GM12891 (cell line): Measurements from ENCODE around the gene LUC7L2.

Experiments used
- DNase-seq: peaks from one replicate; pipeline ENCODE4 v3.0.0; 2011; ENCODE audit warnings: low spot score; ENCODE audit not compliant: insufficient read length
- FAIRE-seq: peaks from 2 replicates; lab custom pipeline; 2011; peaks lifted over from hg19 to GRCh38; lab: Jason Lieb, UNC
- PAX5 ChIP-seq: IDR thresholded peaks from 2 replicates; pipeline ENCODE4 v1.6.1; 2011; ENCODE audit warnings: low read length, moderate library complexity, mild to moderate bottlenecking; ENCODE audit not compliant: insufficient read depth, severe bottlenecking
- POLR2A ChIP-seq: IDR thresholded peaks from 2 replicates; pipeline ENCODE4 v1.6.1; 2011; ENCODE audit warnings: low read depth, low read length, control low read depth
- POLR2AphosphoS5 ChIP-seq: IDR thresholded peaks from 2 replicates; pipeline ENCODE4 v1.6.1; 2011; ENCODE audit warnings: low read depth, low read length, control low read depth
- POU2F2 ChIP-seq: IDR thresholded peaks from 2 replicates; pipeline ENCODE4 v1.6.1; 2011; ENCODE audit warnings: low read depth, mild to moderate bottlenecking, control low read depth, low read length, moderate library complexity
- SPI1 ChIP-seq: IDR thresholded peaks from 2 replicates; pipeline ENCODE4 v1.6.1; 2011; ENCODE audit warnings: low read depth, low read length, control low read depth
- TAF1 ChIP-seq: IDR thresholded peaks from 2 replicates; pipeline ENCODE4 v1.6.1; 2011; ENCODE audit warnings: low read depth, low read length, control low read depth

The LUC7L2 gene

DNA sequence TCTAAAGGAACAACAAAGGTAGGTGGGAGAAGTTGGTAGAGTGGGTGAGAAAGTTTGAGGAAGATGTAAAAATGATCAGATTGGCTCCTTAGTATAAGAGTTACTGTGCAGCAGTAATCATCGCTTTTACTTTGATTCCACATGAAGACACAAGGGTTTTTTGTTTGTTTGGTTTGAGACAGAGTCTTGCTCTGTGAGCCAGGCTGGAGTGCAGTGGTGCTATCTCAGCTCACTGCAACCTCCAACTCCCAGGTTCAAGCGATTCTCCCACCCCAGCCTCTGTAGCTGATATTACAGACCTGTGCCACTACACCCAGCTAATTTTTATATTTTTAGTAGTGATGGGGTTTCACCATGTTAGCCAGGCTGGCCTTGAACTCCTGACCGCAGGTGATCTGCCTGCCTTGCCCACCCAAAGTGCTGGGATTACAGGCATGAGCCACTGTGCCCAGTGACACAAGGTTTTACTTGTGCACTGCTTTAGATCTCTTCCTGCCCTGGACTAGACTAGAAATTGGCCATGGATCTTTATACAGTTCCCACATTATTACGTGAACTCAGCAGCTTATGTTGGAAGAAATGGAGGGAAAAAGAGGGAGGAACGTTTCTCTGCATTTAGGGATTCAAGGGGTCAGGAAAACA, 10.7 kb downstream of the LUC7L2 start:
- TF ChIP-seq POU2F2, result no peak
- TF ChIP-seq POLR2A, result no peak
- no peak for TF ChIP-seq TAF1
- TF ChIP-seq PAX5, result no peak
- no peak for TF ChIP-seq SPI1
- TF ChIP-seq POLR2AphosphoS5, result no peak
- no peak for DNase-seq
- FAIRE-seq, result no peak

DNA sequence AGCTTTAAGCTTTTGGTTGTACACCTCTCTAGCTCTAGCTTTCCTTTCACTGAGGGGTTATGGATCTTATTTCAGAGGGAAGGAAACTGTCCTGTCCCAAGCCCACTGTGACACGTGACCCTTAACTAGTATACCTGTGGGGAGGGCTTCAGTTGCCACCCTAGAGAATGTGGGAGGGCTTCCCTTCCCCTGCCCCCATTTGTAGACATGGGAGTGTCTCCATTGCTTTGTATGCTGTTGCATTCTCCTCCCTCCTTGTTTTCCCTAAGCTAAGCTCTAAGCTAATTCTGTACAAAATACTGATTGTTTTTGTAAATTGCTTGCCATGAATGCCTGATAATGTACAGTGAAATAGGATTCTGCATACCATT, 11.2 kb downstream of the LUC7L2 start:
- FAIRE-seq, result no peak
- TF ChIP-seq POLR2AphosphoS5 (no peak), POU2F2 (no peak), TAF1 (no peak), POLR2A (no peak), PAX5 (no peak)
- no peak for DNase-seq

DNA sequence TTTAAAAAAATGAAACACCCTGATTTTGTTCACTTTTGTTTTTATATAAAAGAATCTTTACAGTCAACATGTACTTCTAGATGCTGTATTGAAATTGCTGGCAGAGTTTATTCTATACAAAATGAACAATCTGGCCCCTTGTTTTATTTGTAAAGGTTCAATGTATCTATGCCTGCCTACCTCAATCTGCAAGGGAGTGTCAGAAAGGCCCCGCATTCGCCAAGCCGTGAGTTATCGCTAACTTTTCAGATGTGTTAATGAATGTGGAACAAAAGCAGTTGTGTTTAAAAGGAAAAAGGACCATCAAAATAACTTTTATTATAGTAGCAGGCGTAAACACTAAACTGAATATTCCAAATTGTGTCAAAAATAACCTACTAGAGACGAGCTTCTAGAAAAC, 14.6 kb downstream of the LUC7L2 start:
- no peak for DNase-seq

DNA sequence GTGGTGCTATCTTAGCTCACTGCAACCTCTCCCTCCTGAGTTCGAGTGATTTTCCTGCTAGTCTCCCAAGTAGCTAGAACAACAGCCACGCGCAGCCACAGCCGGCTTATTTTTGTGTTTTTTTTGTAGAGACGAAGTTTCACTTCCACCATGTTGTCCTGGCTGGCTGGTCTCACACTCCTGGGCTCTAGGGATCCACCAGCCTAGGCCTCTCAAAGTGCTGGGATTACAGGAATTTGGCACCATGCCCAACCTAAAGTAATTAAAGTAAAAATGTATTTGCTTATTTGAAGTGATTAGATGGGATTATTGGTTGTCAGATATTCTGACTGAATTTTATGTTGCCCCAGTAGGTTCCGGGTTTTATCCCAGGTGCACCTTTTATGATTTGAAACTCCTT, 22.7 kb downstream of the LUC7L2 start:
- TF ChIP-seq POU2F2 (no peak), PAX5 (no peak), POLR2AphosphoS5 (no peak), POLR2A (no peak), SPI1 (no peak), TAF1 (no peak)
- FAIRE-seq (no peak), DNase-seq (no peak)

More for the DNA sequence above, 14.6 kb downstream of the LUC7L2 start:
- no peak for TF ChIP-seq SPI1
- TF ChIP-seq POLR2AphosphoS5, result no peak
- no peak for TF ChIP-seq TAF1
- TF ChIP-seq PAX5, result no peak
- no peak for TF ChIP-seq POU2F2
- TF ChIP-seq POLR2A, result no peak
- FAIRE-seq, result no peak

DNA sequence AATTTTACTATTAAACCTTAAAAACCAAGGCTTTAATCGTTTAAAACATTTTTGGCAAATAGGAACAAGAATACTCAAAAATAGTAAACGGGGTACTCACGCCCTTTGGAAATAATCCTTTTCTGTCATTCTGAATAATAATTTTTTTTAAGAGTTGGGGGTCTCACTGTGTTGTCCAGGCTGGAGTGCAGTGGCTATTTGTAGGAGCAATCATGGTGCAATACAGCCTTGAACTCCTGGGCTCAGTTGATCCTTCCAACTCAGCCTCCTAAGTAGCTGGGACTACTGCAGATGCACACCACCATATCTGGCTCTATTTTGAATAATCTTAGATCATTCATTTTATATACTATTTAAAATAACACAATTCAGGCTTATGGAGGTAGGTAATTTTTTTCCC, 24.9 kb downstream of the LUC7L2 start:
- DNase-seq, result no peak
- no peak for FAIRE-seq
- no peak for TF ChIP-seq POU2F2
- TF ChIP-seq POLR2A, result no peak
- no peak for TF ChIP-seq POLR2AphosphoS5
- no peak for TF ChIP-seq PAX5
- no peak for TF ChIP-seq TAF1
- no peak for TF ChIP-seq SPI1

DNA sequence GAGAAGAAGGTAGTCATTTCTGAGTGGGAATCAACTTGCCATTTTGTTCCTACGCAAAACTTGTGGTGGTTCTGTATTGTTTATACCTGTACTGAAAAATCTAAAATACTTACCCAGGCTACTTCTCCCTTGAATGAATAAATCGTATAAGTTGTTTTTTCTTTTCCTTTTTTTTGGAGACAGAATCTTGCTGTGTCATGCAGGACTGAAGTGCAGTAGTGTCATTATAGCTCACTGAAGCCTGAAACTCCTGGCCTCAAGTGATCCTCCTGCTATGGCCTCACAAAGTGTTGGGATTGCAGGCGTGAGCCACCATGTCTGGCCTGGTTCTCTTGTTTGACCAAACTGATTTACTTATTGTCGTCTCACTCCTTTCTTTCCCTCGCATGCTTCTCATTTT, 27.9 kb downstream of the LUC7L2 start:
- TF ChIP-seq POLR2AphosphoS5, result 0 out of 2 replicates have a peak, but pooled peaks have one; percentile 24
- TF ChIP-seq POU2F2, result no peak
- no peak for DNase-seq
- no peak for FAIRE-seq

DNA sequence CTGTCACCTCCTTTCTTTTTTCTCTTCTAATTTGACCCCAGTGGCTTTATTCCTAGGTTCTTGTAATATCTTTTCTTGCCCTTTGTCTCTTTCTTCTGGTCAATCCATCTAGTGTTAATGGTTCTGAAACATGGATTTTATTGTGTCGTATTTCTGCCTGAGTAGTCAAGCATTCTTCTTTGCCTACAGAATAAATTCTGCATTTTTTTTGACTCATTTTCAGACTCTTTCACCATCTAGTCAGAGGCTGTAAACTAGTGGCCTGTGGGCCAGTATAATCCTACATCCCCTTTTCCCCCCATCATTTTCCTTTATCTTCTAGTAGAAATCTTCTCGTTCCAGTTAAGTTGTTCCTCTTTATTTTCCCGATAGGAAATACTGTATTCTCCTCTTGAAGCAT, 29.4 kb downstream of the LUC7L2 start:
- no peak for FAIRE-seq
- no peak for TF ChIP-seq SPI1
- DNase-seq, result no peak

DNA sequence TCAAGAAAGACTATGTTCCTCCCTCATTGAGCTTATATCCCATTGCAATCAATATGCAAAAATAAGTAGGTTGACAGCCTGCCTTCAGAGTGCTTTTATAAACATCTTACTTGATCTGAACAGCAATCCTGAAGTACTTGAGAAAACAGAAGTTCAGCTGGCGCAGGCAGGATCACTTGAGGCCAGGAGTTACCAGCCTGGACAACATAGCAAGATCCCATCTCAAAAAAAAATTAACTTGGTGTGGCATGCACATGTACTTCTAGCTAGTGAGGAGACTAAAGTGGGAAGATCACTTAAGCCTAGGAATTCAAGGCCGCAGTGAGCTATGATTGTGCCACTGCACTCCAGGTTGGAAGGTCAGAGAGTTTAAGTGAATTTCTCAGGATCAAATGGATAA, 30.1 kb downstream of the LUC7L2 start:
- no peak for FAIRE-seq
- no peak for DNase-seq
- TF ChIP-seq POLR2AphosphoS5 (0 out of 2 replicates have a peak, but pooled peaks have one; percentile 27), POLR2A (no peak)

DNA sequence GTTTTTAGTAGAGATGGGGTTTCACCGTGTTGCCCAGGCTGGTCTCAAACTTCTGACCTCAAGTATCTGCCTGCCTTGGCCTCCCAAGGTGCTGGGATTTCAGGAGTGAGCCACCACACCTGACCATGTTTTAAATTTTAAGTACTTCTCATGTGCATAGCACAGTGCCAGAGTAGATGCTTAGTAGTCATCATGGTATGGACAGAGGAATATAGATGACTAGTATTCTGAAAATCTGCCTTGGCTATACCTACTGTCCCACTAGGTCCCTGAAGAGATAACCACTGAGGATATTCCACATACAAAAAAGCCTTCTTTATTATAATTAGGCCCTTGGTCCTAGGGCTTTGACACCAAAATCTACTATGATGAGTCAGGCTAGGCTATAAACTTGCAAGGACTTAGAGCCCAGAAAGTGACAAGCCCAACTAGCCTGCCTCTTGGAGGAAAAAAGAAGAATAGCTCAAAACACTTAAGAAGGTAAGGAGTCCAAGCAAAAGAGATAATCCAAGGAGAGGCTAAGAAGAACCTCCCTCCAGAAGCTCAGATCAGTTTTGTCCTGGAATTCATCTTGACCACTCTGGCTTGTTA, 34.0 kb downstream of the LUC7L2 start:
- FAIRE-seq (no peak), DNase-seq (no peak)
- no peak for TF ChIP-seq POLR2A
- no peak for TF ChIP-seq SPI1
- TF ChIP-seq TAF1, result no peak
- TF ChIP-seq PAX5, result no peak
- no peak for TF ChIP-seq POLR2AphosphoS5
- no peak for TF ChIP-seq POU2F2

DNA sequence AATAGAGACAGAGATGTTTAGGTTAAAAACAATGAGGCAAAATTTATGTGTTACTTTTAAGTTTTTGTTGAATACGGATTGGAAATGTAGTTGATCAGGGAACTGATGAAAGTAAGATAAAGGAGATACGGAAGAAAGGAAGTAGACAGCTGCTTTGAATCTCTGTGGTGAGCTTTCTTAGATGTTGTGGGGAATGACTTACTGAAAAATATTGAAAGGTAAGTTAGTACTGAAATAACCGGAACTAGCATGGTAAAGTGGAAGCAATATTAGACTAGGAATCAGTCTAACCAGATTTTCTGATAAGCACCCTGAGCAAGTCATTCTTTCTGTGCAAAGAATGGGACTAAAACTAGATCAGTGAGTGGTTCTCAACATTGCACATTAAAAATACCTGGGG, 34.8 kb downstream of the LUC7L2 start:
- DNase-seq, result no peak
- no peak for TF ChIP-seq PAX5
- TF ChIP-seq TAF1, result no peak
- no peak for TF ChIP-seq POU2F2
- no peak for TF ChIP-seq POLR2AphosphoS5
- TF ChIP-seq SPI1, result no peak
- TF ChIP-seq POLR2A, result no peak
- no peak for FAIRE-seq
